Measurements from ENCODE around the gene CHD5. TPM values are rescaled to one million over a fixed set of nuclear protein-coding genes. Genes with fewer than 3 reads are reported as not detected.
A peak's percentile ranks its signal among the peaks of the same experiment; 100 is the strongest.

The CHD5 gene
- polyA plus RNA-seq, 1 donor (not counting 4 experiments of a cell fraction or from before 2014, with no cell fraction given): 0.07 TPM

- no peaks in the 10 kb centered on the region for H3K9me3 ChIP-seq (ENCODE audit: control insufficient read depth, low read depth, low read length)
- no peaks in the 10 kb centered on the region for H3K79me2 ChIP-seq (ENCODE audit: control insufficient read depth, insufficient read depth, low read length)
- H3K4me3 ChIP-seq (ENCODE audit: control insufficient read depth in 2 of 3, extremely low read depth in 1 of 3, insufficient read depth in 2 of 3, low read depth in 1 of 3, low read length in 3 of 3): no peak overlapping the region
- no peak overlapping the region for H3K27ac ChIP-seq (ENCODE audit: control insufficient read depth, insufficient read depth, low read length)
- H3K9ac ChIP-seq (ENCODE audit: control insufficient read depth, extremely low read depth, insufficient read depth, low read length): no peak overlapping the region
- no peaks in the 10 kb centered on the region for H4K20me1 ChIP-seq (ENCODE audit: control insufficient read depth, extremely low read depth, insufficient read depth, low read length)
- dilution Hi-C loops (cut with MboI; ENCODE audit: extremely low pct_ligation_motif_present, low sequenced_read_pairs): no loop called here
- no peak for TF ChIP-seq CTCF (optimal IDR thresholded peaks at IDR 0.05 in 1 of 3, IDR thresholded peaks at IDR 0.05 in 1 of 3, conservative IDR thresholded peaks at IDR 0.05 in 1 of 3; ENCODE audit: extremely low read depth in 1 of 3, insufficient read depth in 2 of 3, low read length in 3 of 3)
- TF ChIP-seq EZH2 (IDR thresholded peaks at IDR 0.05; ENCODE audit: low read length): no peak
- peaks cover 11% of the 10 kb centered on the region for H3K4me1 ChIP-seq (ENCODE audit: control insufficient read depth, extremely low read depth, insufficient read depth, low read length)
- H3K4me2 ChIP-seq (ENCODE audit: control insufficient read depth, extremely low read depth, insufficient read depth, low read depth, low read length): no peak overlapping the region
- peaks cover 29% of the 10 kb centered on the region for H3K27me3 ChIP-seq (ENCODE audit: control insufficient read depth, extremely low read depth, insufficient read depth, low read length)
- FAIRE-seq (no peak), DNase-seq (ENCODE audit: low read depth, low spot score) (no peak)
- no peaks in the 10 kb centered on the region for H3K36me3 ChIP-seq (ENCODE audit: control insufficient read depth in 2 of 2, extremely low read depth in 1 of 2, insufficient read depth in 2 of 2, low read length in 2 of 2)
- H3K9me1 ChIP-seq (ENCODE audit: control insufficient read depth, extremely low read depth, insufficient read depth, low read length): no peaks in the 10 kb centered on the region
- no peak overlapping the region for H2AFZ ChIP-seq (ENCODE audit: control insufficient read depth, low read length)
These were observed 17.8 kb downstream of the CHD5 start for GRCh38 chr1:6162341-6162740.

- peak overlapping the region; percentile 74 for H3K27ac ChIP-seq (ENCODE audit: control insufficient read depth, insufficient read depth, low read length)
- no peaks in the 10 kb centered on the region for H3K36me3 ChIP-seq (ENCODE audit: control insufficient read depth in 2 of 2, extremely low read depth in 1 of 2, insufficient read depth in 2 of 2, low read length in 2 of 2)
- DNase-seq (ENCODE audit: low read depth, low spot score) (no peak), FAIRE-seq (no peak)
- no peaks in the 10 kb centered on the region for H3K9me3 ChIP-seq (ENCODE audit: control insufficient read depth, low read depth, low read length)
- H4K20me1 ChIP-seq (ENCODE audit: control insufficient read depth, extremely low read depth, insufficient read depth, low read length): no peaks in the 10 kb centered on the region
- H3K4me3 ChIP-seq (ENCODE audit: control insufficient read depth in 2 of 3, extremely low read depth in 1 of 3, insufficient read depth in 2 of 3, low read depth in 1 of 3, low read length in 3 of 3): no peak overlapping the region
- no peaks in the 10 kb centered on the region for H3K9me1 ChIP-seq (ENCODE audit: control insufficient read depth, extremely low read depth, insufficient read depth, low read length)
- H3K79me2 ChIP-seq (ENCODE audit: control insufficient read depth, insufficient read depth, low read length): no peaks in the 10 kb centered on the region
- TF ChIP-seq CTCF (optimal IDR thresholded peaks at IDR 0.05 in 1 of 3, IDR thresholded peaks at IDR 0.05 in 1 of 3, conservative IDR thresholded peaks at IDR 0.05 in 1 of 3; ENCODE audit: extremely low read depth in 1 of 3, insufficient read depth in 2 of 3, low read length in 3 of 3): no peak
- no peak for TF ChIP-seq EZH2 (IDR thresholded peaks at IDR 0.05; ENCODE audit: low read length)
- dilution Hi-C loops (cut with MboI; ENCODE audit: extremely low pct_ligation_motif_present, low sequenced_read_pairs): no loop called here
- H3K9ac ChIP-seq (ENCODE audit: control insufficient read depth, extremely low read depth, insufficient read depth, low read length): peak overlapping the region; percentile 45
- H3K27me3 ChIP-seq (ENCODE audit: control insufficient read depth, extremely low read depth, insufficient read depth, low read length): peaks cover 12% of the 10 kb centered on the region
- peak overlapping the region; percentile 71 for H3K4me2 ChIP-seq (ENCODE audit: control insufficient read depth, extremely low read depth, insufficient read depth, low read depth, low read length)
- peaks cover 26% of the 10 kb centered on the region for H3K4me1 ChIP-seq (ENCODE audit: control insufficient read depth, extremely low read depth, insufficient read depth, low read length)
- peak overlapping the region; percentile 35 for H2AFZ ChIP-seq (ENCODE audit: control insufficient read depth, low read length)
These were observed 21.9 kb downstream of the CHD5 start for GRCh38 chr1:6158181-6158580.

Data from keratinocyte (primary cell).